Measurements from ENCODE around the gene LDHAL6A.

LDHAL6A gene

DNA sequence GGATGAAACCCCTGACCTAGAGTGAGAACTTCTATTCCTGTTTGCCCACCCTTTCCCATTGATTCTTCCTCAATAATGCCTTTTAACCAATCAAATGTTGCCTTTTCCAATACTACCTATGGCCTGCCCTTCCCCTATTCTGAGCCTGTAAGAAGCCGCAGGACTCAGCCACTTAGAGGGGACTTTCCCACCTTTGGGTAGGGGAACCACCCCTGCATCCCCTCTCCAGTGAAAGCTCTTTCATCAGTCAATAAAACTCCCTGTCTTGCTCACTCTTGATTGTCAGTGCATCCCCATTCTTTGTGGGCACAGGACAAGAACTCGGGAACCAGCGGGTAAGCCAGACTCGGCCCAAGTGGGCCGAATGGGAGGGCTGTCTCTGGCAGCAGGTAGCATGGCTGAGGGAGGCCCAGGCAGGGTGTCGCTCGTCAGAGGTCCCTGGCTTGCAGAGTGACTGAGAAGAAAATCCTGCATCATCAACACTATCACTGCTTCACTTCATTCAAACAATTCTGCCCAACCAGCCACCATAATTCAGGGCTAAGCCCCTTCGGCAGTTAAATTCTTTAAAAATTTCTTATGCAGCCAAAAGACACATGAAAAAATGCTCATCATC, 30.4 kb downstream of the LDHAL6A start:
- TF ChIP-seq, protein P1, sequence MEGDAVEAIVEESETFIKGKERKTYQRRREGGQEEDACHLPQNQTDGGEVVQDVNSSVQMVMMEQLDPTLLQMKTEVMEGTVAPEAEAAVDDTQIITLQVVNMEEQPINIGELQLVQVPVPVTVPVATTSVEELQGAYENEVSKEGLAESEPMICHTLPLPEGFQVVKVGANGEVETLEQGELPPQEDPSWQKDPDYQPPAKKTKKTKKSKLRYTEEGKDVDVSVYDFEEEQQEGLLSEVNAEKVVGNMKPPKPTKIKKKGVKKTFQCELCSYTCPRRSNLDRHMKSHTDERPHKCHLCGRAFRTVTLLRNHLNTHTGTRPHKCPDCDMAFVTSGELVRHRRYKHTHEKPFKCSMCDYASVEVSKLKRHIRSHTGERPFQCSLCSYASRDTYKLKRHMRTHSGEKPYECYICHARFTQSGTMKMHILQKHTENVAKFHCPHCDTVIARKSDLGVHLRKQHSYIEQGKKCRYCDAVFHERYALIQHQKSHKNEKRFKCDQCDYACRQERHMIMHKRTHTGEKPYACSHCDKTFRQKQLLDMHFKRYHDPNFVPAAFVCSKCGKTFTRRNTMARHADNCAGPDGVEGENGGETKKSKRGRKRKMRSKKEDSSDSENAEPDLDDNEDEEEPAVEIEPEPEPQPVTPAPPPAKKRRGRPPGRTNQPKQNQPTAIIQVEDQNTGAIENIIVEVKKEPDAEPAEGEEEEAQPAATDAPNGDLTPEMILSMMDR (IDR thresholded peaks at IDR 0.05; ENCODE audit: low read depth, low read length) = no peak

DNA sequence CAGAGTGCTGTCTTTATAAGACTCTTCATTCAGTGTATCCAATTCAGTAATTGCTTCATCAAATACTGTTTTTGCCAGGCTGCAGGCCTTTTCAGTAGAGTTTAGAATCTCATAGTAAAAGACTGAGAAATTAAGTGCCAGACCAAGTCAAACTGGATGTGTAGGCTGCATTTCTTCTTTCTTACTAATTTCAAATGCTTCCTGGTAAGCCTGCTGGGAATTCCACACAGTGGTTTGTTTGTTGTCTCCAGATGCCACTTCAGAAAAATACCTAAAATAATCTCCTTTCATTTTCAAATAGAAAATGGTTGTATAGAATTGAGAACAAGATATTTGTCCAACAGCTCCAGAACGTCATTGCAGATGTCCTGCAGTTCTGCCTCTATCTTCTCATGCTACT, 34.7 kb downstream of the LDHAL6A start:
- TF ChIP-seq, protein P1 (IDR thresholded peaks at IDR 0.05; ENCODE audit: low read depth, low read length) = no peak
- no peak overlapping the region for H3K4me3 ChIP-seq (replicated peaks in 1 of 2; ENCODE audit: low read depth in 2 of 2, low read length in 2 of 2)
- peak in 1 of 2 donors; percentile 16 for DNase-seq (ENCODE audit: low read depth in 2 of 2)

More for the DNA sequence above, 30.4 kb downstream of the LDHAL6A start:
- no peak overlapping the region for H3K4me3 ChIP-seq (replicated peaks in 1 of 2; ENCODE audit: low read depth in 2 of 2, low read length in 2 of 2)
- no peak for DNase-seq (ENCODE audit: low read depth in 2 of 2)

DNA sequence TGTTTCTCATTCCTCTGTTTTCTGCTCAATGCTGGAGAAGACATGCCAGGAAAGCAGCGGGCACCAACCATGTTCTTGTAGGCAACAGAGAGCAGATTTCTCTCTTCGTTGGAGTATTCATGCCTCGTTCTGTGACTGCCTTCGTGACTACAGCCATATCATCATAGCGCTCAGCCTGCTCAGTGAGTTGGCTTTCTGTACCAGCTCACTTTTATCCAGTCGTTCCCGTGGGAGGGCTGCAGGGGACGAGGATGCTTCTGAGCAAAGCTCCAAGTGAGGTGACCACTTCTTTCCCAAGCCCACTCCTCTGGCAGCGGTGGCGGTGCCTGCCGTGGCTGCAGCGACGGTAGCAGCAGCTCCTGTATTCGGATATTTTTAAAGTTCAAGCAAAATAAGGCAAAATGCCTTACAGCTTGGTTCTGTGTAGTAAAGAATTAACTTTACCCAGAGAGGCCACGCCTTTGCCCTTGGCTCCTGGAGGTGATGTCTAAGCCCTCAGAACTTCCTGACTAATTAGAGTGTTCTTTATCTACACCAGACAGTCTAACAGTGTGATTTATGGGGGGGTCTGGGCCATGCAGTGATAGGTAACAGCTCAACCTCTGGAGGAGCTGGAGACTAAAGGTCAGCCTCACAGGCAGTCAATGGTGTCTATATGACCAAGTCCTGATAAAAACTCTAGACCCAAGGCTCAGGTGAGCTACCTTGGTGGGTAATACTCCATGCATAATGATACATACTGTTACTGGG, 35.3 kb downstream of the LDHAL6A start:
- H3K4me3 ChIP-seq (replicated peaks in 1 of 2; ENCODE audit: low read depth in 2 of 2, low read length in 2 of 2) = no peak overlapping the region
- DNase-seq (ENCODE audit: low read depth in 2 of 2) = no peak
- TF ChIP-seq, protein P1 (IDR thresholded peaks at IDR 0.05; ENCODE audit: low read depth, low read length) = no peak

DNA sequence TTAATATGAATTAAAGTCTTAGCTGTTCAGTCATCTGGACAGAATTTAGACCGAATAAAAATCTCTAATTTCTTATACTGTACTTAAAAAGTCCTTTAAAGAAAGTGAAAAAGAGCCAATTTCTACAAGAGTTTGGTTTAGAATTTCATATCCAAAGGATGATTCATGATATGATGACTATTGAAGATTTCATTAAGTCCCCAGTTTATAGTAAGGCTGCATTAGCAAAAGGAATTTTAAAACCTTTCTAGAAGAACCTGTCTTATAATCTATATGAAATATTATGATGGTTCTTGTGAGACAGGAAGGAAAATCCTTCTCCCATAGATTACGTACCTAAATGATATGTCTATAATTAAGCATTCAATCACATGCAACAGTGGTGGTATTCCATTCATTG, 36.3 kb downstream of the LDHAL6A start:
- peak in 1 of 2 donors; percentile 10 for DNase-seq (ENCODE audit: low read depth in 2 of 2)
- TF ChIP-seq, protein P1 (IDR thresholded peaks at IDR 0.05; ENCODE audit: low read depth, low read length) = no peak
- H3K4me3 ChIP-seq (replicated peaks in 1 of 2; ENCODE audit: low read depth in 2 of 2, low read length in 2 of 2) = no peak overlapping the region

DNA sequence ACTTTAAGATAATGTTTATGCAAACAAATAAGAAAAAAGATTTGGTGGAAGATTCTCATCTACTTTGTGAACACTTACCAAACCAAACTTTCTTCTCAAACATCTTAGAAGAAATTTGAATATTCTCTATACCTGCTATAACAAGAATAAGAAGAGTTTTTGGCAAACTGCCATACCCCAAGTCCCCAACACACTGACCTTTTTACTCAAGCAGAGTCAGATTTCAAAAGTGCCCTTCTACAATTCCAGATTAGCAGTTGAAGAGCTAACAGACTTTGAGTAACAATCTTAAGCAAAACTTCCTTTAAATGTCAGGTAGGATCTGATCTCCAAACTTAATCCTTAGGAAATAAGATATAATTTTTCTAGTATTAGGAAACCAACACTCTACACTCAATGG, 37.2 kb downstream of the LDHAL6A start:
- no peak overlapping the region for H3K4me3 ChIP-seq (replicated peaks in 1 of 2; ENCODE audit: low read depth in 2 of 2, low read length in 2 of 2)
- TF ChIP-seq, protein P1 (IDR thresholded peaks at IDR 0.05; ENCODE audit: low read depth, low read length) = no peak
- no peak for DNase-seq (ENCODE audit: low read depth in 2 of 2)

DNA sequence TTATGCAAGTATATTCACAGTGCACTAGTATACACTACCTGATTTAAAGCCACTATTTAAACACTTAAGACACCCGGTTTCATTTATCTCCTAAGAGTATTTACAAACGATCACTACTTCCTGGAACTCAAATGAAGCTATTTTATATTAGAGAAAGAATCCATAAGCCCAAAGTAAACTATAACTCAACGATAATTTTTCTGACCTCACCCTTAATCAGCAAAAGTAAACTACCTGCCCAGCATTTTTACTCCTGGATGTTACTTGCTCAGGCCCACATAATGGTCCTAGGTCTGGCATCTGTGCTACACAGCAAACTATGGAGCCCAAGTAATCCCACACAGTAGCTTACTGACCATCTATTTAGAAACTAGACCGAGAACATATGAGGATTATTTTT, 37.7 kb downstream of the LDHAL6A start:
- H3K4me3 ChIP-seq (replicated peaks in 1 of 2; ENCODE audit: low read depth in 2 of 2, low read length in 2 of 2) = no peak overlapping the region
- no peak for DNase-seq (ENCODE audit: low read depth in 2 of 2)
- TF ChIP-seq, protein P1 (IDR thresholded peaks at IDR 0.05; ENCODE audit: low read depth, low read length) = no peak

All from cardiac fibroblast (primary cell).